Measurements from ENCODE around the gene TMEM270.
A peak's percentile ranks its signal among the peaks of the same experiment; 100 is the strongest.
"Not testable (repeated sequence)": the region's sequence is repeated elsewhere in the genome, so short reads cannot be mapped to it uniquely, and the experiment has no call there.

Gene TMEM270, protein sequence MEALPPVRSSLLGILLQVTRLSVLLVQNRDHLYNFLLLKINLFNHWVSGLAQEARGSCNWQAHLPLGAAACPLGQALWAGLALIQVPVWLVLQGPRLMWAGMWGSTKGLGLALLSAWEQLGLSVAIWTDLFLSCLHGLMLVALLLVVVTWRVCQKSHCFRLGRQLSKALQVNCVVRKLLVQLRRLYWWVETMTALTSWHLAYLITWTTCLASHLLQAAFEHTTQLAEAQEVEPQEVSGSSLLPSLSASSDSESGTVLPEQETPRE

GRCh38 chr7:73860859-73861258 is at the start of gene TMEM270:
TSS of gene TMEM270 (plus strand) at chr7:73861159. CDS start at chr7:73861195, 36 bp downstream.
- DNase-seq: no peak

- peak; percentile 42 for DNase-seq
These were observed 49.2 kb upstream of the TMEM270 start for GRCh38 chr7:73811760-73812168.

- no peak for DNase-seq
These were observed 48.0 kb upstream of the TMEM270 start for GRCh38 chr7:73812996-73813395.

DNA sequence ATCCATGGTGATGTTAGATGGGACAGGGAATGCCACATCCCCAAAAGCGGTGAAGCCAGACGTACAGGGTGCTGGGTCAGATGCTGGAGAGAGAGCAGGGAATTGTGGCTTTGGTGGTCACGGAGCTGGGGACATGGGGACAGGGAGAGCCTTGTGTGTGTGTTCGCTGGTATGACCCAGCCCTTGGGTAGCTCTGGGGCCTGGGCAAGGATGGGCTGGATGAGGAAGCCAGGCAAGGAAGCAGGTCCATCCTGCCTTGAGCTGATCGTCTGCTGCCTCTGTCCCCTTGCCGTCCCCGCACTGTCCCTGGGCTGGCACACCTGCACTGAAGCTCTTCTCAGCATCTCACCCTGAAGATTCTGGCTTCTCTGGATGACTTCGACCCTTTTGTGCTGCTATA is 45.5 kb upstream of the TMEM270 start:
- no peak for DNase-seq

DNA sequence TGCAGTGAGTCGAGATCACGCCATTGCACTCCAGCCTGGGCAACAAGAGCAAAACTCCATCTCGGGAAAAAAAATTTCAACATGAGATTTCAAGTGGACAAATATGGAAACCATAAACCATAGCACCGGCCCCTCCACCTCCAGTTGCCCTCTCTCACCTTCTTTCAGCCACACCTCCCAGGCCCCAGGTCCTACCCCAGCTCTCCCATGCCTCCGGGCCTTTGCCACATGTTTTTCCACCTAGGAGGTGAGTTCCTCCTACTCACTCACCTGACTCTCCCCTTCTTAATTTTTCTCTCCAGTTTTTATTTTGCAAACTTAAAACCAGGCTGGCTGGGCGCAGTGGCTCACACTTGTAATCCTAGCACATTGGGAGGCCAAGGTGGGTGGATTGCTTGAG is 43.8 kb upstream of the TMEM270 start:
- DNase-seq: no peak

DNA sequence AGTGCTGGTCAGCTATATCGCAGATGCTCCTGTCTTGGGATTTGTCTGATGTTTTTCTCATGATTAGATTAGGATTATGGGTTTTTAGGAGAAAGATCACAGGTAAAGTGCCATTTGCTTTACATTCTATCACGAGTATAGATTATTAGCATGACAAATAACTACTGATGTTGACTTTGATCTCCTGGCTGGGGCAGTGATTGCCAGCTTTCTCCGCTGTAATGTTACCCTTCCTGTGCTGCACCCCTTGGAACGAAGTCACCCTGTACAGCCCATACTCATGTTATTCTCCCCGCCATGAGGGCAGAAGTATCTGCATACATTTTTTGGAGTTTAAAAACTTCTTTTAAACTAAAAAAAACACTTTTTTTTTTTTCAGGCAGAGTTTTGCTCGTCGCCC is 40.9 kb upstream of the TMEM270 start:
- no peak for DNase-seq

DNA sequence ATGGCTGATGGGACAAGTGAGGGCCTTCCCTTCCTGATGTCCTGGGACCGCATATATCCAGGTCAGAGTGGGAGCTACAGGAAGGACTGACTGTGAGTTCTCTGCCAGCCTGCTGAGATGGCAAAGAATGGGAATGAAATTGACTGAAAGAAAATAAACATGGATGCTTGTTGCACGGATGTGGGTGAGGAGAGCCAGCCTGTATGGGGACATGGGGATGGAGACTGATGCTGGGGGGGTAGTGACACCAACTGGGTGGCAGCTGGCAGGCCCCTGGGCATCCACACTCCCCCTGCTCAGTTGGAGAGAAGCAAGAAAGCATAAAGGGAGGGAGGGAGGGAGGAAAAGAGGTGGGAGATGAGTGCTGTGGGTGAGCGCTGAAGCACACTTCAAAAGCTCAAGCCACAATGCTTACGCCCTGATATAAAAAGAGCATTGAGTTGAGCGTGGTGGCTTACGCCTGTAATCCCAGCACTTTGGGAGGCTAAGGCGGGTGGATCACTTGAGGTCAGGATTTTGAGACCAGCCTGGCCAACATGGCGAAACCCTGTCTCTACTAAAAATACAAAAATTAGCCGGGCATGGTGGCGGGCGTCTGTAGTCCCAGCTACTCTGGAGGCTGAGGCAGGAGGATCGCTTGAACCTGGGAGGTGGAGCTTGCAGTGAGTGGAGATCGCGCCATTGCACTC is 39.2 kb upstream of the TMEM270 start:
- not testable (repeated sequence) for DNase-seq

DNA sequence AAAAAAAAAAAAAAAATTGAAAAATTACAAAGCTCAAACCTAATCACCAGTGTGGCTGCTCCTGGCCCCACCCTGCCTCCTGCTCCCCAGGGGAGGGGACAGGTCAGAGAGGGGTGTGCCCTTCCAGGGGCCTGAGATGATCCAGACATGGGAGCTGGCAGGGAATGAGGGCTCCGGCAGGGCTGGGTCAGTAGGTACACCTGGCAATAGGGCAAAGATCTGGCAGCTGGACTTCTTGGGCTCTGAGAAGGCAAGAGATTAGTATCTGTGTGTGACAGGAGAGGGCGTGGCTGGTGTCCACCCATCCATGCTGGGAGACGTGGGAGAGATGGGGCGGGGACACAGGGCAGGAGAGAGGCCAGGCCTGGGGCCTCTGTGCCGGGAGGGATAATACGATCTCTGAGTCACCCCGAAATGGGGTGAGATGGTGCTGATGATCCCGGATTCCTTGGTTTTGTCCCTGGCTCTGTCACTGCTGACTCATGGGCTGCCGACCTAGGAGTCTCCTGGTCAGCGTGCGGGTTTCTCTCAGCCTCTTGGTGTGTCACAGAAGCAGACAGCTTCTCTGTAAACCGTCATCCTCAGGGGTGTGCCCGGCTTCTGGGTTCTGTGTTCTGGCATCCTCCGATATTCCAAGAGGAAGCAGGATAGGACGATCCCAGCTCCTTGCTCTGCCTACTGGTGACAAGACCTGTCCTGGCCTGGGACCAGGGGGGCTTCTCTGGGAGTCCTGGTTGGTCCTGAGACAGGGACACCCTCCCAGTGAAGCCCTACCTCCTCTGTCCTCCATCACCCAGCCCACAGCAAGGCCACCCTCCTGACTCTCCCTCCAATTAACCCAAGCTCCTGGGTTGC is 38.4 kb upstream of the TMEM270 start:
- DNase-seq: no peak

GRCh38 chr7:73823257-73823656 is 37.7 kb upstream of the TMEM270 start:
- DNase-seq: no peak

- no peak for DNase-seq
These were observed 36.9 kb upstream of the TMEM270 start for GRCh38 chr7:73823873-73824592.

DNA sequence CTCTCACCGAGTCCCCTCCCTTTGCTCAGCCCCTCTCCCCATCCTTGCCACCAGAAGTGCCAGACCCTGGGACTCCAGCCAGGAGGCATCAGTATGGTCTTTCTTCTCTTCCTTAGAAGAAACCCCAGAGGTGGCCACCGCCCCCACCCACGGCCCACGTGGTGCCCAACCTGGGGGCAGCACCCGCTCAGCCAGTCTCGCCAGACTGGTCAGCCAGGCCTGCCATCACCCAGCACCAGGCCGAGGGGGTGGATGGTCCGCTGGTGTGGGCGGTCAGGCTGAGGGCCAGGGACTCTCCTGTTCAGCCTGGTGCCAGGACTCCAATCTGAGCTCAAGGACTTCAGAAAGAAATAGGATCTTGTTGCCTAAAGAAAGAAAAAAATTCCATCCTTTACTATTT is 36.0 kb upstream of the TMEM270 start:
- no peak for DNase-seq

- no peak for DNase-seq
These were observed 33.3 kb upstream of the TMEM270 start for GRCh38 chr7:73827567-73828106.

DNA sequence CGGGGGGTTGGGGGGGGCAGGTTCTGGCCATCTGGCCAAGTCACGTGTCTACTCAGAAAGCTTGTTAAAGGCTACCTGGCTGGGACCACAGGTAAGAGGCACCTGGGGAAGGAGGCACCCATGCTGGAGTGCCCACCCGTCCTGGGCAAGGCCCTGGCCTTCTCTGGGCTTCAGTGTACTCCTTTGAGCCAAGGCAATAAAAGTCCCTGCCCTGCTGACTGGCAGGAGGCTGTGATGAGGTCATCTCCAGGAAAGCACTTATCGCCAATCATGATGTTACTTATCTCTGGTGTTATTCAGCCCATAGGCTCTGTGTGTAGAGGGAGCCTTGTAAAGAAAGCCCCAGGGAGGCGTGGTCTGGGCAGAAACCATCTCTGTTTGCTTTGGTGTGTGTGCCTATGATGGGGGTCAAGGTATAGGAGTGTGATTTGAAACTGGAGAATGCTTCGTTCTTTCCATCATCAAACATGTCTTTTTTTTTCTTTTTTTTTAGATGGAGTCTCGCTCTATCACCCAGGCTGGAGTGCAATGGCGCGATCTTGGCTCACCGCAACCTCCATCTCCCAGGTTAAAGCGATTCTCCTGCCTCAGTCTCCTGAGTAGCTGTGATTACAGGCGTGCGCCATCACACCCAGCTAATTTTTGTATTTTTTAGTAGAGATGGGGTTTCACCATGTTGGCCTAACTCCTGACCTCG is 32.7 kb upstream of the TMEM270 start:
- peak; percentile 4 for DNase-seq

DNA sequence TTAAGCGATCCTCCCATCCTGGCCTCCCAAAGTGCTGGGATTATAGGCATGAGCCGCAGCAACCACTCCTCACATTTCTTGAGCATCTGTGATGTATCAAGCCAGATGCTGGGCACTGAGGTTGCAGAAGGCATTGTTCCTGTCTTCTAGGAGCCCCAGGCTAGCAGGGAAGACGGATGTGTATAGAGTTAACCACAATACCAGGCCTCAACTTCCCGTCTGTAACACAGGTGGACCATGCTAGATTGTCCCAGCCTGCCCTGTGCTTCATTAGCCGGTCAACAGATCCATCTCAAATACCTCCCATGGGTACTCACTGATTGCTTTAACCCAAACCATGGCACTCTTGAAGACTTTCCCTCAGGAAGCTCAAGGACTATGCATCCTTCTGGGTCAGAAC is 32.0 kb upstream of the TMEM270 start:
- DNase-seq: no peak

DNA sequence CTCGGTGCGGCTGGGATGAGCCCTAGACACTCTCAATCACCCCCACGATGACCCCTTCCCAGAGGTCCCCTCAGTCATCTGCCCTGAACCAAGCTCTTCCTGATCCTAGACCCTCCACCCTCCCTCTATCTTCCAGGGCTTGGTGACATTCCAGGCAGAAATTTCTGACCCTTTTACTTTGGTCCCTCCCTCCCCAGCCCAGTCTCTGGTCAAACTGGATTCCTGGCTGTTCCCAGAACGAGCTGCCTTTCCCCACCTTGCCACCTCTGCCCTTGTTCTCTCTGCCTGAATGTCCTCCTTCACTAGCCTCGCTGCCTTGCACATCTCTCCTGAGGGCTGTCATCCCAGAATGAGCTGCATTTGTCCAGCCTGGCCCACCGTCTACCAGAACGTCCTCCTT is 31.5 kb upstream of the TMEM270 start:
- DNase-seq: no peak

GRCh38 chr7:73829921-73830680 is 30.9 kb upstream of the TMEM270 start:
- no peak for DNase-seq

- DNase-seq: no peak
These were observed 30.0 kb upstream of the TMEM270 start, which contains the start of gene CLDN4 for GRCh38 chr7:73830681-73831583. TSS of gene CLDN4 (plus strand) at chr7:73830996. CDS start at chr7:73831202, 206 bp downstream.

DNA sequence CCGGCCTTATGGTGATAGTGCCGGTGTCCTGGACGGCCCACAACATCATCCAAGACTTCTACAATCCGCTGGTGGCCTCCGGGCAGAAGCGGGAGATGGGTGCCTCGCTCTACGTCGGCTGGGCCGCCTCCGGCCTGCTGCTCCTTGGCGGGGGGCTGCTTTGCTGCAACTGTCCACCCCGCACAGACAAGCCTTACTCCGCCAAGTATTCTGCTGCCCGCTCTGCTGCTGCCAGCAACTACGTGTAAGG is 29.4 kb upstream of the TMEM270 start:
- no peak for DNase-seq

DNA sequence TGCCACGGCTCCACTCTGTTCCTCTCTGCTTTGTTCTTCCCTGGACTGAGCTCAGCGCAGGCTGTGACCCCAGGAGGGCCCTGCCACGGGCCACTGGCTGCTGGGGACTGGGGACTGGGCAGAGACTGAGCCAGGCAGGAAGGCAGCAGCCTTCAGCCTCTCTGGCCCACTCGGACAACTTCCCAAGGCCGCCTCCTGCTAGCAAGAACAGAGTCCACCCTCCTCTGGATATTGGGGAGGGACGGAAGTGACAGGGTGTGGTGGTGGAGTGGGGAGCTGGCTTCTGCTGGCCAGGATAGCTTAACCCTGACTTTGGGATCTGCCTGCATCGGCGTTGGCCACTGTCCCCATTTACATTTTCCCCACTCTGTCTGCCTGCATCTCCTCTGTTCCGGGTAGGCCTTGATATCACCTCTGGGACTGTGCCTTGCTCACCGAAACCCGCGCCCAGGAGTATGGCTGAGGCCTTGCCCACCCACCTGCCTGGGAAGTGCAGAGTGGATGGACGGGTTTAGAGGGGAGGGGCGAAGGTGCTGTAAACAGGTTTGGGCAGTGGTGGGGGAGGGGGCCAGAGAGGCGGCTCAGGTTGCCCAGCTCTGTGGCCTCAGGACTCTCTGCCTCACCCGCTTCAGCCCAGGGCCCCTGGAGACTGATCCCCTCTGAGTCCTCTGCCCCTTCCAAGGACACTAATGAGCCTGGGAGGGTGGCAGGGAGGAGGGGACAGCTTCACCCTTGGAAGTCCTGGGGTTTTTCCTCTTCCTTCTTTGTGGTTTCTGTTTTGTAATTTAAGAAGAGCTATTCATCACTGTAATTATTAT is 28.9 kb upstream of the TMEM270 start:
- no peak for DNase-seq

- DNase-seq: no peak
These were observed 28.2 kb upstream of the TMEM270 start for GRCh38 chr7:73832806-73833205.
